HepG2 (cell line): ENCODE measurements around the gene BCAN. TPM values are rescaled to one million over a fixed set of nuclear protein-coding genes. Genes with fewer than 3 reads are reported as not detected.
A peak's percentile ranks its signal among the peaks of the same experiment; 100 is the strongest.

Experiments used
- ATAD3A ChIP-seq: sonication (generic); formaldehyde crosslinking; IDR thresholded peaks from 2 replicates; pipeline ENCODE4 v1.4.0; 2020; ENCODE audit warnings: missing genetic modification reagents
- FOSL2 ChIP-seq: sonication (generic); formaldehyde crosslinking; IDR thresholded peaks from 2 replicates; pipeline ENCODE4 v1.4.0; 2020; ENCODE audit warnings: missing genetic modification reagents
- FOXP1 ChIP-seq, 2 experiments: fragments of 450-650 bp in 1 of 2; IDR thresholded peaks; 2 replicates each; pipeline ENCODE4 v1.6.1; 2017 to 2018; ENCODE audit warnings: antibody characterized with exemption in 1 of 2
- HOXA3 ChIP-seq: sonication (generic); formaldehyde crosslinking; IDR thresholded peaks from 2 replicates; pipeline ENCODE4 v1.5.0; 2020; ENCODE audit warnings: missing genetic modification reagents
- MAZ ChIP-seq, 2 experiments: sonication (generic) in 1 of 2; formaldehyde crosslinking in 1 of 2; IDR thresholded peaks; 2 replicates each; pipeline versions ENCODE4 v1.5.0 to v1.6.1; 2012 to 2020; ENCODE audit warnings: low read depth in 2 of 2, mild to moderate bottlenecking in 2 of 2, borderline replicate concordance in 1 of 2, improper control_type of control experiment in 1 of 2, low read length in 1 of 2, missing genetic modification reagents in 1 of 2, moderate library complexity in 1 of 2
- MXI1 ChIP-seq: IDR thresholded peaks from 3 replicates; pipeline ENCODE4 v1.6.1; 2012; ENCODE audit warnings: low read depth, low read length, inconsistent platforms, borderline replicate concordance
- PHF21A ChIP-seq: sonication (generic); formaldehyde crosslinking; IDR thresholded peaks from 2 replicates; pipeline ENCODE4 v1.5.0; 2020; ENCODE audit warnings: mild to moderate bottlenecking, missing genetic modification reagents
- PRMT3 ChIP-seq: sonication (generic); formaldehyde crosslinking; IDR thresholded peaks from 2 replicates; pipeline ENCODE4 v1.8.1; 2022; ENCODE audit warnings: low read depth, mild to moderate bottlenecking, moderate library complexity, missing genetic modification reagents, borderline replicate concordance
- RORA ChIP-seq: sonication (generic); formaldehyde crosslinking; IDR thresholded peaks from 2 replicates; pipeline ENCODE4 v1.5.0; 2020; ENCODE audit warnings: mild to moderate bottlenecking, missing genetic modification reagents, moderate library complexity
- SRSF4 ChIP-seq: fragments of 200-400 bp; formaldehyde crosslinking; IDR thresholded peaks from one replicate; pipeline ENCODE4 v1.6.1; 2018; ENCODE audit warnings: mild to moderate bottlenecking, low read depth, low read length, moderate library complexity; ENCODE audit not compliant: poor library complexity, severe bottlenecking
- STAG1 ChIP-seq: sonication (generic); formaldehyde crosslinking; IDR thresholded peaks from 2 replicates; pipeline ENCODE4 v1.4.0; 2020; ENCODE audit warnings: missing genetic modification reagents
- TBX2 ChIP-seq: sonication (generic); formaldehyde crosslinking; IDR thresholded peaks from 2 replicates; pipeline ENCODE4 v1.5.0; 2020; ENCODE audit warnings: missing genetic modification reagents, mild to moderate bottlenecking, borderline replicate concordance
- TMF1 ChIP-seq: sonication (generic); formaldehyde crosslinking; IDR thresholded peaks from 2 replicates; pipeline ENCODE4 v1.8.1; 2022; ENCODE audit warnings: low read depth, missing genetic modification reagents
- ZNF143 ChIP-seq: sonication (generic); formaldehyde crosslinking; IDR thresholded peaks from 2 replicates; pipeline ENCODE4 v1.4.0; 2020; ENCODE audit warnings: missing genetic modification reagents
- ZNF331 ChIP-seq: sonication (generic); formaldehyde crosslinking; IDR thresholded peaks from 2 replicates; pipeline ENCODE4 v1.4.0; 2020; ENCODE audit warnings: missing genetic modification reagents
- ZNF34 ChIP-seq: sonication (generic); formaldehyde crosslinking; IDR thresholded peaks from 2 replicates; pipeline ENCODE4 v1.4.0; 2020; ENCODE audit warnings: mild to moderate bottlenecking, missing genetic modification reagents, borderline replicate concordance
- ZNF350 ChIP-seq: sonication (generic); formaldehyde crosslinking; IDR thresholded peaks from 2 replicates; pipeline ENCODE4 v1.4.0; 2020; ENCODE audit warnings: mild to moderate bottlenecking, low read depth, missing genetic modification reagents, borderline replicate concordance
- ZNF547 ChIP-seq: sonication (generic); formaldehyde crosslinking; IDR thresholded peaks from 2 replicates; pipeline ENCODE4 v1.5.1; 2020; ENCODE audit warnings: mild to moderate bottlenecking, missing genetic modification reagents
- polyA plus RNA-seq, 8 experiments: library from polyadenylated mRNA; depleted of rRNA in 3 of 8; stranded (reverse) in 7 of 8; unstranded in 1 of 8; fragments of >200 nt; fragmentation: Illumina TruSeq in 4 of 8; extraction: Trizol in 4 of 8; gene quantifications; 2 replicates each; pipeline versions ENCODE4 v1.2.1 to v1.2.3, GENCODE V29; 2011 to 2016; ENCODE audit warnings: low read depth in 4 of 8, missing spikeins in 1 of 8, mixed read lengths in 1 of 8; ENCODE audit not compliant: insufficient read depth in 1 of 8
- total RNA-seq, 5 experiments: library from RNA; depleted of rRNA; stranded (reverse); fragments of >200 nt; fragmentation: Illumina TruSeq; extraction: Trizol; gene quantifications; 2 replicates each; pipeline ENCODE4 v1.2.3, GENCODE V29; 2016; ENCODE audit warnings: low read depth in 1 of 5
- TF ChIP-seq, protein P1 (sequence below): sonication (generic); formaldehyde crosslinking; IDR thresholded peaks from 2 replicates; pipeline ENCODE4 v1.4.0; 2020; ENCODE audit warnings: missing genetic modification reagents, low read depth, mild to moderate bottlenecking, borderline replicate concordance
- TF ChIP-seq, protein P2 (sequence below), 2 experiments: sonication (generic) in 1 of 2; formaldehyde crosslinking in 1 of 2; IDR thresholded peaks; 2 replicates each; pipeline versions ENCODE4 v1.4.0 to v1.6.1; 2018 to 2020; ENCODE audit warnings: missing genetic modification reagents in 2 of 2, borderline replicate concordance in 1 of 2, low read depth in 1 of 2, mild to moderate bottlenecking in 1 of 2, missing biosample characterization in 1 of 2
- TF ChIP-seq, protein P3 (sequence below): sonication (generic); formaldehyde crosslinking; IDR thresholded peaks from 2 replicates; pipeline ENCODE4 v1.4.0; 2020; ENCODE audit warnings: mild to moderate bottlenecking, missing genetic modification reagents
- TF ChIP-seq, protein P4 (sequence below): sonication (generic); formaldehyde crosslinking; IDR thresholded peaks from 2 replicates; pipeline ENCODE4 v1.8.1; 2023; ENCODE audit warnings: mild to moderate bottlenecking, missing genetic modification reagents, borderline replicate concordance

BCAN gene
- total and polyA plus RNA-seq, 2 of the 13 experiments (the other 11 are each of a cell fraction or from before 2014, with no cell fraction given), result not detected

GRCh38 chr1:156677616-156678596 is 36.0 kb downstream of the BCAN start (continued):
- no peak for TF ChIP-seq SRSF4
- TF ChIP-seq TBX2 (CRISPR knock-in tag), result peak; percentile 7; the same call in 1 of the 2 replicates
- peak; percentile 28; the same call in 1 of the 2 replicates for TF ChIP-seq HOXA3 (CRISPR knock-in tag)
- peak; percentile 20; the same call in 1 of the 2 replicates for TF ChIP-seq ZNF350 (CRISPR knock-in tag)
- TF ChIP-seq ZNF547 (CRISPR knock-in tag), result 0 out of 2 replicates have a peak, but pooled peaks have one; percentile 19
- TF ChIP-seq MXI1, result 0 out of 3 replicates have a peak, but pooled peaks have one; percentile 28
- TF ChIP-seq, protein P1, sequence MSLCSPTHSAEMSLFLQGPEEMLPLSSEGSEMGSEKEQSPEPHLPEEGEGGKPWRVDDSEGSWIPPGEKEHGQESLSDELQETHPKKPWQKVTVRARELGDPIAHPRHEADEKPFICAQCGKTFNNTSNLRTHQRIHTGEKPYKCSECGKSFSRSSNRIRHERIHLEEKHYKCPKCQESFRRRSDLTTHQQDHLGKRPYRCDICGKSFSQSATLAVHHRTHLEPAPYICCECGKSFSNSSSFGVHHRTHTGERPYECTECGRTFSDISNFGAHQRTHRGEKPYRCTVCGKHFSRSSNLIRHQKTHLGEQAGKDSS (CRISPR knock-in tag), result no peak
- TF ChIP-seq STAG1, result peak; percentile 91
- peak; percentile 37; the same call in 1 of the 2 replicates for TF ChIP-seq MAZ (IDR thresholded peaks at IDR 0.05; ENCODE audit: borderline replicate concordance, low read depth, low read length)
- 0 out of 2 replicates have a peak, but pooled peaks have one; percentile 36 for TF ChIP-seq MAZ (CRISPR knock-in tag; IDR thresholded peaks at IDR 0.05; ENCODE audit: low read depth)
- no peak for TF ChIP-seq TMF1 (CRISPR knock-in tag)
- TF ChIP-seq, protein P2, sequence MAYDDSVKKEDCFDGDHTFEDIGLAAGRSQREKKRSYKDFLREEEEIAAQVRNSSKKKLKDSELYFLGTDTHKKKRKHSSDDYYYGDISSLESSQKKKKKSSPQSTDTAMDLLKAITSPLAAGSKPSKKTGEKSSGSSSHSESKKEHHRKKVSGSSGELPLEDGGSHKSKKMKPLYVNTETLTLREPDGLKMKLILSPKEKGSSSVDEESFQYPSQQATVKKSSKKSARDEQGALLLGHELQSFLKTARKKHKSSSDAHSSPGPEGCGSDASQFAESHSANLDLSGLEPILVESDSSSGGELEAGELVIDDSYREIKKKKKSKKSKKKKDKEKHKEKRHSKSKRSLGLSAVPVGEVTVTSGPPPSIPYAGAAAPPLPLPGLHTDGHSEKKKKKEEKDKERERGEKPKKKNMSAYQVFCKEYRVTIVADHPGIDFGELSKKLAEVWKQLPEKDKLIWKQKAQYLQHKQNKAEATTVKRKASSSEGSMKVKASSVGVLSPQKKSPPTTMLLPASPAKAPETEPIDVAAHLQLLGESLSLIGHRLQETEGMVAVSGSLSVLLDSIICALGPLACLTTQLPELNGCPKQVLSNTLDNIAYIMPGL (CRISPR knock-in tag; IDR thresholded peaks at IDR 0.05; ENCODE audit: borderline replicate concordance in 1 of 2, low read depth in 1 of 2), result peak; percentile 67 to 71; a peak in 3 of 4 replicates
- TF ChIP-seq ATAD3A (CRISPR knock-in tag), result no peak
- TF ChIP-seq FOSL2 (CRISPR knock-in tag), result peak; percentile 57
- no peak for TF ChIP-seq PRMT3 (CRISPR knock-in tag)
- 0 out of 2 replicates have a peak, but pooled peaks have one; percentile 39 for TF ChIP-seq ZNF143
- TF ChIP-seq FOXP1 (IDR thresholded peaks at IDR 0.05), result no peak
- TF ChIP-seq FOXP1 (CRISPR knock-in tag; IDR thresholded peaks at IDR 0.05), result no peak
- TF ChIP-seq ZNF34 (CRISPR knock-in tag), result no peak
- TF ChIP-seq, protein P3, sequence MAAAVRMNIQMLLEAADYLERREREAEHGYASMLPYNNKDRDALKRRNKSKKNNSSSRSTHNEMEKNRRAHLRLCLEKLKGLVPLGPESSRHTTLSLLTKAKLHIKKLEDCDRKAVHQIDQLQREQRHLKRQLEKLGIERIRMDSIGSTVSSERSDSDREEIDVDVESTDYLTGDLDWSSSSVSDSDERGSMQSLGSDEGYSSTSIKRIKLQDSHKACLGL (CRISPR knock-in tag), result no peak
- TF ChIP-seq ZNF331 (CRISPR knock-in tag), result 0 out of 2 replicates have a peak, but pooled peaks have one; percentile 15
- TF ChIP-seq, protein P4, sequence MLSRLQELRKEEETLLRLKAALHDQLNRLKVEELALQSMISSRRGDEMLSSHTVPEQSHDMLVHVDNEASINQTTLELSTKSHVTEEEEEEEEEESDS (CRISPR knock-in tag), result no peak
- TF ChIP-seq PHF21A, result peak; percentile 18; the same call in 1 of the 2 replicates
- no peak for TF ChIP-seq RORA (CRISPR knock-in tag)
